HEK293 (cell line): ENCODE measurements around the gene MEAF6.

Experiments
- CTCF ChIA-PET: fragments of 350-600 bp; formaldehyde crosslinking; extraction: SDS; loops from one replicate; lab custom pipeline; 2021; ENCODE audit warnings: antibody characterized with exemption; lab: Yijun Ruan, JAX
- POLR2A ChIA-PET: fragments of 300-600 bp; formaldehyde crosslinking; extraction: SDS; loops from one replicate; lab custom pipeline; 2020; ENCODE audit warnings: antibody characterized with exemption, inconsistent platforms; lab: Yijun Ruan, JAX
- H3K27ac ChIP-seq: fragments of 200-500 bp; sonication (Bioruptor generic); 2 replicates; pipeline ENCODE4 v1.5.1; 2014; ENCODE audit warnings: low read depth, low read length, control low read depth, inconsistent platforms; ENCODE audit errors: extremely low read depth
- H3K36me3 ChIP-seq, 2 experiments: fragments of 200-500 bp in 1 of 2; sonication (Bioruptor generic) in 1 of 2; 1 replicate in 1 of 2; 2 replicates in 1 of 2; pipeline ENCODE4 v1.5.1; 2014 to 2017; ENCODE audit warnings: inconsistent platforms in 2 of 2, low read length in 2 of 2; ENCODE audit not compliant: control insufficient read depth in 2 of 2, insufficient read depth in 1 of 2
- H3K4me1 ChIP-seq: fragments of 200-500 bp; sonication (Bioruptor generic); 2 replicates; pipeline ENCODE4 v1.5.1; 2014; ENCODE audit warnings: mild to moderate bottlenecking, low read length, inconsistent platforms; ENCODE audit not compliant: control insufficient read depth, insufficient read depth
- H3K4me3 ChIP-seq: 2 replicates; pipeline ENCODE4 v1.5.1; 2011; ENCODE audit warnings: low read depth, mild to moderate bottlenecking, control low read depth, low read length, moderate library complexity
- H3K9me3 ChIP-seq: fragments of 200-500 bp; sonication (Bioruptor generic); 2 replicates; pipeline ENCODE4 v1.5.1; 2014; ENCODE audit warnings: low read depth, low read length, inconsistent platforms; ENCODE audit not compliant: control insufficient read depth, insufficient read depth
- BCL11B ChIP-seq: fragments of 450-650 bp; formaldehyde crosslinking; IDR thresholded peaks from 2 replicates; pipeline ENCODE4 v1.5.1; 2016; ENCODE audit warnings: low read depth, missing biosample characterization, missing genetic modification characterization
- HOXA7 ChIP-seq: sonication (generic); formaldehyde crosslinking; IDR thresholded peaks from 2 replicates; pipeline ENCODE4 v1.8.1; 2022; ENCODE audit warnings: missing genetic modification reagents, borderline replicate concordance
- KLF9 ChIP-seq: fragments of 450-650 bp; formaldehyde crosslinking; IDR thresholded peaks from 2 replicates; pipeline ENCODE4 v1.5.1; 2016; ENCODE audit warnings: missing biosample characterization, missing genetic modification characterization, low read depth
- PRDM10 ChIP-seq: fragments of 450-650 bp; formaldehyde crosslinking; IDR thresholded peaks from 2 replicates; pipeline ENCODE4 v1.5.1; 2016; ENCODE audit warnings: missing biosample characterization, missing genetic modification characterization
- PRDM6 ChIP-seq: fragments of 450-650 bp; formaldehyde crosslinking; IDR thresholded peaks from 2 replicates; pipeline ENCODE4 v1.5.1; 2017; ENCODE audit warnings: missing biosample characterization, missing genetic modification characterization
- SP2 ChIP-seq: fragments of 450-650 bp; formaldehyde crosslinking; IDR thresholded peaks from 2 replicates; pipeline ENCODE4 v1.5.1; 2016; ENCODE audit warnings: missing biosample characterization, missing genetic modification characterization
- ZNF169 ChIP-seq: fragments of 450-650 bp; formaldehyde crosslinking; IDR thresholded peaks from 2 replicates; pipeline ENCODE4 v1.5.1; 2016; ENCODE audit warnings: missing biosample characterization, missing genetic modification characterization
- ZNF175 ChIP-seq: fragments of 450-650 bp; formaldehyde crosslinking; IDR thresholded peaks from 2 replicates; pipeline ENCODE4 v1.5.1; 2016; ENCODE audit warnings: missing biosample characterization, missing genetic modification characterization
- ZNF202 ChIP-seq: fragments of 450-650 bp; formaldehyde crosslinking; IDR thresholded peaks from 2 replicates; pipeline ENCODE4 v1.5.1; 2016; ENCODE audit warnings: missing biosample characterization, missing genetic modification characterization, borderline replicate concordance
- ZNF248 ChIP-seq: fragments of 450-650 bp; formaldehyde crosslinking; IDR thresholded peaks from 2 replicates; pipeline ENCODE4 v1.5.1; 2017; ENCODE audit warnings: missing biosample characterization, missing genetic modification characterization
- ZNF324 ChIP-seq: fragments of 450-650 bp; formaldehyde crosslinking; IDR thresholded peaks from 2 replicates; pipeline ENCODE4 v1.5.1; 2016; ENCODE audit warnings: missing biosample characterization, missing genetic modification characterization
- ZNF341 ChIP-seq: fragments of 450-650 bp; formaldehyde crosslinking; IDR thresholded peaks from 2 replicates; pipeline ENCODE4; 2016; ENCODE audit warnings: low read depth, missing biosample characterization, missing genetic modification characterization
- ZNF362 ChIP-seq: fragments of 450-650 bp; formaldehyde crosslinking; IDR thresholded peaks from 2 replicates; pipeline ENCODE4 v1.5.1; 2016; ENCODE audit warnings: missing biosample characterization, missing genetic modification characterization
- ZNF37A ChIP-seq: fragments of 450-650 bp; IDR thresholded peaks from 2 replicates; pipeline ENCODE4 v1.5.1; 2018; ENCODE audit warnings: missing biosample characterization, missing genetic modification characterization
- ZNF473 ChIP-seq: fragments of 450-650 bp; formaldehyde crosslinking; IDR thresholded peaks from 2 replicates; pipeline ENCODE4 v1.5.1; 2017; ENCODE audit warnings: missing biosample characterization, missing genetic modification characterization
- ZNF561 ChIP-seq: fragments of 450-650 bp; IDR thresholded peaks from 2 replicates; pipeline ENCODE4 v1.5.1; 2018; ENCODE audit warnings: missing biosample characterization, missing genetic modification characterization, borderline replicate concordance
- ZNF571 ChIP-seq: fragments of 450-650 bp; formaldehyde crosslinking; IDR thresholded peaks from 2 replicates; pipeline ENCODE4 v1.5.0; 2017; ENCODE audit warnings: missing biosample characterization, missing genetic modification characterization
- ZNF610 ChIP-seq: fragments of 450-650 bp; formaldehyde crosslinking; IDR thresholded peaks from 2 replicates; pipeline ENCODE4 v1.5.1; 2016; ENCODE audit warnings: missing biosample characterization, missing genetic modification characterization, borderline replicate concordance
- ZNF707 ChIP-seq: fragments of 450-650 bp; formaldehyde crosslinking; IDR thresholded peaks from 2 replicates; pipeline ENCODE4 v1.5.1; 2016; ENCODE audit warnings: missing biosample characterization, missing genetic modification characterization
- ZNF777 ChIP-seq: fragments of 450-650 bp; formaldehyde crosslinking; IDR thresholded peaks from 2 replicates; pipeline ENCODE4 v1.5.1; 2017; ENCODE audit warnings: missing biosample characterization, missing genetic modification characterization, borderline replicate concordance
- ZSCAN16 ChIP-seq: fragments of 450-650 bp; formaldehyde crosslinking; IDR thresholded peaks from 2 replicates; pipeline ENCODE4 v1.5.1; 2016; ENCODE audit warnings: missing biosample characterization, missing genetic modification characterization
- ZSCAN18 ChIP-seq: fragments of 450-650 bp; formaldehyde crosslinking; IDR thresholded peaks from 2 replicates; pipeline ENCODE4 v1.5.1; 2016; ENCODE audit warnings: missing biosample characterization, missing genetic modification characterization
- ZSCAN30 ChIP-seq: fragments of 450-650 bp; IDR thresholded peaks from 2 replicates; pipeline ENCODE4 v1.5.1; 2018; ENCODE audit warnings: missing biosample characterization, mild to moderate bottlenecking, missing genetic modification characterization, moderate library complexity
- ZXDB ChIP-seq: fragments of 450-650 bp; formaldehyde crosslinking; IDR thresholded peaks from 2 replicates; pipeline ENCODE4 v1.5.1; 2016; ENCODE audit warnings: missing biosample characterization, missing genetic modification characterization
- TF ChIP-seq, protein P1 (sequence below): fragments of 450-650 bp; formaldehyde crosslinking; IDR thresholded peaks from 2 replicates; pipeline ENCODE4 v1.5.1; 2016; ENCODE audit warnings: missing biosample characterization, missing genetic modification characterization

The MEAF6 gene

GRCh38 chr1:37456614-37457013 lies 58.0 kb downstream of the MEAF6 start (continued):
- TF ChIP-seq PRDM6: no peak
- no peak for TF ChIP-seq ZNF202 (tag by site-specific recombination)
- TF ChIP-seq ZNF571 (tag by site-specific recombination): no peak
- no peak for TF ChIP-seq ZNF362
- no peak for TF ChIP-seq ZNF707 (tag by site-specific recombination)
- no peak for TF ChIP-seq ZNF610
- no peak for TF ChIP-seq ZSCAN30
- no peak for TF ChIP-seq BCL11B (tag by site-specific recombination)
- TF ChIP-seq ZNF473: no peak
- TF ChIP-seq, all 188 proteins: peak for 0

DNA sequence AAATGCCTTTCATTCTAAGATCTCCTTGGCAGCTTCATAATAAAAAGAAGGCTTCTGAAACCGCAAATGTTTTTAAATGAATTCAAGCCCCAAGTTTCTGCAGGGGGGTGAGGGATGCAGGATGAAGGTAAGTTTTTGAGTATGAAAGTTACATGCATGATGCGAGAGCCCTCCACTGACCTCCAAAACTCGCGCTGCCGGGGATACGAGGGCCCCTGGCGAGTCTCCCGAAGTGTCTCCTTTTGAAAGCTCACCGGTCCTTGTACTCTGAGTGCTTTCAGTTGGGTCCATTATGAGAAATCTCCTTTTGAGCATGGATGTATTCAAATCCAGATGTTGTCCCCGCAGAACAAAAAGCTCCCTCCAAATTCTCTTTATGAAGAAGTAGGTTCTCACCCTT lies 59.0 kb downstream of the MEAF6 start:
- TF ChIP-seq KLF9 (no peak), ZNF341 (tag by site-specific recombination) (no peak), ZNF777 (no peak), ZSCAN16 (no peak), ZSCAN18 (tag by site-specific recombination) (no peak), ZNF37A (tag by site-specific recombination) (no peak), HOXA7 (no peak), ZNF248 (tag by site-specific recombination) (no peak), PRDM10 (tag by site-specific recombination) (no peak), ZNF324 (tag by site-specific recombination) (no peak), ZNF561 (tag by site-specific recombination) (no peak), ZXDB (no peak), ZNF169 (tag by site-specific recombination) (no peak), SP2 (tag by site-specific recombination) (no peak), ZNF175 (tag by site-specific recombination) (no peak)
- TF ChIP-seq, protein P1, sequence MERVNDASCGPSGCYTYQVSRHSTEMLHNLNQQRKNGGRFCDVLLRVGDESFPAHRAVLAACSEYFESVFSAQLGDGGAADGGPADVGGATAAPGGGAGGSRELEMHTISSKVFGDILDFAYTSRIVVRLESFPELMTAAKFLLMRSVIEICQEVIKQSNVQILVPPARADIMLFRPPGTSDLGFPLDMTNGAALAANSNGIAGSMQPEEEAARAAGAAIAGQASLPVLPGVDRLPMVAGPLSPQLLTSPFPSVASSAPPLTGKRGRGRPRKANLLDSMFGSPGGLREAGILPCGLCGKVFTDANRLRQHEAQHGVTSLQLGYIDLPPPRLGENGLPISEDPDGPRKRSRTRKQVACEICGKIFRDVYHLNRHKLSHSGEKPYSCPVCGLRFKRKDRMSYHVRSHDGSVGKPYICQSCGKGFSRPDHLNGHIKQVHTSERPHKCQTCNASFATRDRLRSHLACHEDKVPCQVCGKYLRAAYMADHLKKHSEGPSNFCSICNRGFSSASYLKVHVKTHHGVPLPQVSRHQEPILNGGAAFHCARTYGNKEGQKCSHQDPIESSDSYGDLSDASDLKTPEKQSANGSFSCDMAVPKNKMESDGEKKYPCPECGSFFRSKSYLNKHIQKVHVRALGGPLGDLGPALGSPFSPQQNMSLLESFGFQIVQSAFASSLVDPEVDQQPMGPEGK: no peak
- Histone ChIP-seq H3K36me3 (no peaks in the 10 kb centered on the region), H3K4me3 (no peak overlapping the region), H3K4me1 (no peaks in the 10 kb centered on the region), H3K9me3 (no peaks in the 10 kb centered on the region), H3K27ac (no peak overlapping the region)
- ChIA-PET POLR2A (interaction anchor here (0.5 kb wide), 1 partner anchor 421 kb away, joined by 6 read pairs; no protein-coding TSS in a partner anchor), CTCF (interaction anchor here (0.6 to 8.1 kb wide), 14 partner anchors 11 to 848 kb away, joined by 3 to 154 read pairs (median 4); no protein-coding TSS in a partner anchor)
